Thymus (tissue), 11 donors: ENCODE results near the gene ZDHHC6. TPM values are rescaled to one million over a fixed set of nuclear protein-coding genes. Genes with fewer than 3 reads are reported as not detected.
"Not testable (repeated sequence)": the region's sequence is repeated elsewhere in the genome, so short reads cannot be mapped to it uniquely, and the experiment has no call there.

ENCODE experiments used
- DNase-seq, 9 donors: peaks; one replicate each; pipeline ENCODE4 v3.0.0-alpha.2; 2013; ENCODE audit warnings: low spot score in 9 of 9, low read depth in 6 of 9, missing footprints in 1 of 9
- H3K27ac ChIP-seq, 2 donors: one replicate each; pipeline ENCODE4 v1.5.1; 2013; ENCODE audit warnings: control low read depth in 1 of 2, low read depth in 1 of 2, low read length in 1 of 2, mild to moderate bottlenecking in 1 of 2, moderate library complexity in 1 of 2
- H3K27me3 ChIP-seq, 2 donors: one replicate each; pipeline ENCODE4 v1.5.1; 2013; ENCODE audit warnings: low read length in 1 of 2; ENCODE audit not compliant: control insufficient read depth in 2 of 2, insufficient read depth in 1 of 2
- H3K36me3 ChIP-seq, 2 donors: one replicate each; pipeline ENCODE4 v1.5.1; 2013; ENCODE audit warnings: low read length in 1 of 2, mild to moderate bottlenecking in 1 of 2, moderate library complexity in 1 of 2; ENCODE audit not compliant: control insufficient read depth in 2 of 2, insufficient read depth in 2 of 2
- H3K4me1 ChIP-seq, 2 donors: one replicate each; pipeline ENCODE4 v1.5.1; 2013; ENCODE audit warnings: low read length in 2 of 2; ENCODE audit not compliant: control insufficient read depth in 2 of 2, insufficient read depth in 2 of 2
- H3K4me3 ChIP-seq, 2 donors: one replicate each; pipeline ENCODE4 v1.5.1; 2013; ENCODE audit warnings: low read length in 2 of 2, control low read depth in 1 of 2, mild to moderate bottlenecking in 1 of 2
- H3K9me3 ChIP-seq, 2 donors: one replicate each; pipeline ENCODE4 v1.5.1; 2013; ENCODE audit warnings: low read length in 1 of 2, mild to moderate bottlenecking in 1 of 2; ENCODE audit not compliant: control insufficient read depth in 2 of 2, insufficient read depth in 1 of 2
- WGBS: extraction: QIAGEN DNeasy Blood & Tissue Kit; methylation state at CpG from one replicate; pipeline ENCODE4 v1.1.7; 2013; 5-methylcytosine and 5-hydroxymethylcytosine counted together
- polyA plus RNA-seq: library from polyadenylated mRNA; stranded (reverse); fragments of 200-250 nt; gene quantifications from one replicate; pipeline ENCODE4 v1.2.3, GENCODE V29; 2013
- total RNA-seq: library from RNA; stranded (reverse); fragments of 120-200 nt; gene quantifications from one replicate; pipeline ENCODE4 v1.2.4, GENCODE V29; 2013
- donor health status: healthy.

Gene ZDHHC6
- total and polyA plus RNA-seq, 2 donors: 28.0 to 64.5 TPM

GRCh38 chr10:112389271-112389822, 57.4 kb downstream of the ZDHHC6 start:
- Histone ChIP-seq H3K4me1 (no peaks in the 10 kb centered on the region), H3K4me3 (no peak overlapping the region), H3K27ac (no peak overlapping the region), H3K27me3 (no peaks in the 10 kb centered on the region), H3K9me3 (no peaks in the 10 kb centered on the region), H3K36me3 (no peaks in the 10 kb centered on the region)
- peak in 2 of 9 donors; percentile 15 to 25 for DNase-seq
- 63% methylated on average over 6 of the region's 6 CpGs for WGBS

DNA sequence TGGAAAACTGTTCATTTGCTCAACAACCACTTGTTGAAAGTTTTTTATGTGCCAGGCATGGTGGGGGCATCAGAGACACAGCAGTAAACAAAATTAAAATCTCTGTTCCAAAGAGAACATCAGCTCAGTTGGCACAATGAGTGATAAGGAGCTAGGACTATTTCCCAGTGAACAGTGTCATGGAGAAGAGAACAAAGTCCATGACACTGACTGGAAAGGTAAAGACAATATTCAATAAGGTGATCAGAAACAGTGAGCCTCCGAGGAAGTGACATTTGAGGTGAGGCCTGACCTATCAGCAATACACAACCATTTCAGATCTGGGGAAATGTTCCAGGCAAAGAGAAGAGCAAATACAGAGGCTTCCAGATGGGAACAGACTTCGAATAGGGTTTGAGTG, 58.2 kb downstream of the ZDHHC6 start:
- no peak overlapping the region for H3K27ac ChIP-seq
- 70% methylated on average over 2 of the region's 2 CpGs for WGBS
- H3K36me3 ChIP-seq: no peaks in the 10 kb centered on the region
- H3K27me3 ChIP-seq: no peaks in the 10 kb centered on the region
- no peaks in the 10 kb centered on the region for H3K4me1 ChIP-seq
- H3K4me3 ChIP-seq: no peak overlapping the region
- no peak for DNase-seq
- H3K9me3 ChIP-seq: no peaks in the 10 kb centered on the region

DNA sequence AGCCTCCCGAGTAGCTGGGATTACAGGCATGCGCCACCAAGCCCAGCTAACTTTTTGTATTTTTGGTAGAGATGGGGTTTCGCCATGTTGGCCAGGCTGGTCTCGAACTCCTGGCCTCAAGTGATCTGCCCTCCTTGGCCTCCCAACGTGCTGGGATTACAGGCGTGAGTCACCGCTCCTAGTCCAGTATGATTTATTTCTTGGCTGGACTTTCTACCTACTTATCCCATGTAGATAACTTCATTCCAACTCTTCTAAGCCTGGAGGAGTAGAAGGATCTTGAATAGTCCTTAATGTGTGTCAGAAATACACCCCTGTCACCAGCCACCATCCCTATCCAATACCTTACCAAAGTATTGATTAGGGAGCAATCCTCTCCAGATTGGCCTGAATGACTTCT, 58.7 kb downstream of the ZDHHC6 start:
- H3K36me3 ChIP-seq, H3K27ac ChIP-seq, H3K4me1 ChIP-seq, DNase-seq, H3K4me3 ChIP-seq, H3K27me3 ChIP-seq, H3K9me3 ChIP-seq: not testable (repeated sequence)
- 95% methylated on average over 7 of the region's 7 CpGs for WGBS

- Histone ChIP-seq H3K27ac (no peak overlapping the region), H3K9me3 (no peaks in the 10 kb centered on the region), H3K4me3 (no peak overlapping the region), H3K36me3 (no peaks in the 10 kb centered on the region), H3K27me3 (no peaks in the 10 kb centered on the region), H3K4me1 (no peaks in the 10 kb centered on the region)
- 98% methylated on average over 4 of the region's 4 CpGs for WGBS
- no peak for DNase-seq
Measured at GRCh38 chr10:112385201-112385600, 61.5 kb downstream of the ZDHHC6 start.

- Histone ChIP-seq H3K36me3 (no peaks in the 10 kb centered on the region), H3K4me1 (no peaks in the 10 kb centered on the region), H3K4me3 (no peak overlapping the region), H3K27ac (no peak overlapping the region), H3K9me3 (no peaks in the 10 kb centered on the region), H3K27me3 (no peaks in the 10 kb centered on the region)
- 96% methylated on average over 2 of the region's 2 CpGs for WGBS
- no peak for DNase-seq
Measured at GRCh38 chr10:112384141-112384540, 62.6 kb downstream of the ZDHHC6 start.

DNA sequence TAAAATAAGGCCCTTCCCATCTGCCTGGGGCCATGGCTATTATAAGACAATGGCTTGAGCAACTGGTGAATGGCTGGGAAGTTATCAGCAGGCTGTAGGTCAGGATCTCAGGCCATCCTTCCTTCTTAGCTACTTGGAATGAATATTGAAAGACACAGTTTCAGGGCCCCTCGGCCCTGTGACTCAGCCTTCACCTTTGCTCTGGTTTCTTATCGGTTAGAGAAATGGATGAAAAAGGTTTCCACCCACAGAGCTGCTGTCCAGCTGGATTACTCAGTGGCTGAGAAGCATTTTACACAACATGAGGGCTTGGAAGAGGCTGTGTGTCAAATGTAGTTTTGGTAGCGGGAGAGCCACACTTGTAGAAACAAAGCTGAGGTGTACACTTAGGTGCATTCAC, 63.4 kb downstream of the ZDHHC6 start:
- Histone ChIP-seq H3K4me3 (no peak overlapping the region), H3K27ac (no peak overlapping the region), H3K27me3 (no peaks in the 10 kb centered on the region), H3K4me1 (no peaks in the 10 kb centered on the region), H3K9me3 (no peaks in the 10 kb centered on the region), H3K36me3 (no peaks in the 10 kb centered on the region)
- 97% methylated on average over 3 of the region's 3 CpGs for WGBS
- no peak for DNase-seq

- Histone ChIP-seq H3K27ac (no peak overlapping the region), H3K27me3 (no peaks in the 10 kb centered on the region), H3K4me3 (no peak overlapping the region), H3K9me3 (no peaks in the 10 kb centered on the region), H3K36me3 (no peaks in the 10 kb centered on the region), H3K4me1 (no peaks in the 10 kb centered on the region)
- no peak for DNase-seq
- 85% methylated on average over 9 of the region's 9 CpGs for WGBS
Measured at GRCh38 chr10:112382515-112383235, 64.0 kb downstream of the ZDHHC6 start.

Other genes with a start within 250 kb of the ZDHHC6 start
- 0.05 TPM for gene TECTB, start 163.5 kb downstream of the ZDHHC6 start, total RNA-seq
- gene TECTB, start 163.5 kb downstream of the ZDHHC6 start, polyA plus RNA-seq: 0.21 TPM
- gene ACSL5, start 72.8 kb downstream of the ZDHHC6 start, total RNA-seq: 13.0 TPM
- 15.9 TPM for gene ACSL5, start 72.8 kb downstream of the ZDHHC6 start, polyA plus RNA-seq
- gene VTI1A, start 301 bp upstream of the ZDHHC6 start, total RNA-seq: 27.0 TPM
- gene VTI1A, start 301 bp upstream of the ZDHHC6 start, polyA plus RNA-seq: 15.9 TPM